DMS53 (cell line): ENCODE data around the gene C19orf67.

Experiments used
- DNase-seq: peaks from one replicate; lab custom pipeline; 2025; lab: John Stamatoyannopoulos, UW

The C19orf67 gene

GRCh38 chr19:14107581-14108461 is 22.2 kb upstream of the C19orf67 start:
- DNase-seq = peak; percentile 20

DNA sequence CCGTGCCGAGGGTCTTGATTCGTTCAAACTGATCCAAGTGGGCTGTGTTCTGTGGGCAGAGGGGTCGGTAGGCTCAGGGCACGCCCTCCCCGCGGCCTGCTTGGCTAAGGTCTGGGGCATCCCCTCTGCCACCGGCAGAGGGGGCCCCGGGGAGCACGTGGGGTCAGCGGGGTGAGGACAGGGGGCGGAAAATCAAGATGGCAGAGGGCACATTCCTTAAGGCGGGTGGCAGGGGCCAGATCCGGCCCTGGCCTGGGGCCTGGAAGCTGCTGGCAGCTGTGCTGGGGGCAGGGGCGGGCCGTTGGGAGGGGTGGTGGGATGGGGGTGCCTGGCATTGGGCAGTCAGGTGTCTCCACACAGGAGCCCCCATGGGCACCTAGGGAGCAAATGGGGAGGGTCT is 21.3 kb upstream of the C19orf67 start:
- no peak for DNase-seq

GRCh38 chr19:14105680-14106079 is 20.1 kb upstream of the C19orf67 start:
- no peak for DNase-seq

GRCh38 chr19:14103310-14103709 is 17.7 kb upstream of the C19orf67 start:
- DNase-seq = peak; percentile 11

GRCh38 chr19:14102756-14103155 is 17.2 kb upstream of the C19orf67 start:
- DNase-seq = no peak

DNA sequence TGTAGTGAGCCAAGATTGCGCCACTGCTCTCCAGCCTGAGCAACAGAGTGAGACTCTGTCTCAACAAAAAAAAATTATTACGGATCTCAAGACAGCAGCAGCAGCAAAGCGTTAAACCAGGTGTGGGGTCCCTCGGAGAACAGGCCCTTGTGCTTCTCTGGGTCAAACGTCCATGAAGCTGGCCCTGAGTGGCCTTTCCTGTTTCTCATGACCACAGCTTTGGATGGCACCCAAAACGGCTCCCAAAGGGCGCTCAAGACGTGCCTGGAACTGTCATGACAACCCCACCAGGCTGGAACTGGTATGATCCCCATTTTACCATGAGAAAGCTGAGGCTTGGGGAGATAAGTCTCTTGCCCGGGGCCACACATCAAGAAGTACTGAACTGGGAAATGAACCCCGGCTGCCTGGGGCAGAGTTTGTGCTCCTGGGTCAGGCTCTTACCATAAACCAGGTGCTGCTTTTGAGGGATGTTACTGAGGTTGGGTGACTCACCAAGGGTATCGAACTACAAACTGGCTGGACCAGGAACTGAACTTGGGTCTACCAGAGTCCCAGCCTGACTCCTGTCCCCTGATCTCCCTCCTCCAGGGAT is 16.6 kb upstream of the C19orf67 start:
- DNase-seq = no peak

GRCh38 chr19:14101003-14101545 is 15.5 kb upstream of the C19orf67 start:
- no peak for DNase-seq

- DNase-seq = peak; percentile 15
Observed at GRCh38 chr19:14097532-14098151, 12.1 kb upstream of the C19orf67 start.

DNA sequence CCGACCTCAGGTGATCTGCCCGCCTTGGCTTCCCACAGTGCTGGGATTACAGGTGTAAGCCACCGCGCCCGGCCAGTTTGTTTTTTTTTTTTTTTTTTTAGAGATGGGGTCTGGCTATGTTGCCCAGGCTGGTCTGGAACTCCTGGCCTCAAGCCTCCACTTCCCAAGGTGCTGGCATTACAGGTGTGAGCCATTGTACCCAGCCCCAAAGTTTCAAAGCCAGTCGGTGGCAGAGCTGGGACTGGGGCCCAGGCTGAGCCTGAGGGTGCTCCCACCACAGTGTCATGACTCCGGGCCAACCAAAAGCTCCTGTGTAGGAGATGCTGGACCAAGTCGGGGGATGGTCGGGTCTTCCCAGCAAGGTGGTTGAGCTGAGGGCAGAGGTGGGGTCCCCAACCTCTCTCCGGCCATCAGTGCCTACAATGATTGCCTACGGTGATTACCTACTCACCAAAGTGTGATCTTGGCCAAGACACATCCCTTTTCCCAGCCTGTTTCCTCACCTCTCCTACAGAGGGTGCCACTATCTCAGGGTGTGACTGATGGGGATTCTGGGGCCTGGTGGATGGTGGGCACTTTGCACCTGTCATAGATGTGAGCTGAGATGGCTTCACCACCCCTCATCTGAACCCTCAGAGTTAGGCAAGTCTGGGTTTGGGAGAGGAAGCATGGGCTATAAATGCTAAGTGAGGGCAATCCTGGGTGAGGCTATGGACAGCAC is 10.8 kb upstream of the C19orf67 start:
- DNase-seq = no peak

GRCh38 chr19:14094854-14095253 is 9.3 kb upstream of the C19orf67 start:
- DNase-seq = no peak

DNA sequence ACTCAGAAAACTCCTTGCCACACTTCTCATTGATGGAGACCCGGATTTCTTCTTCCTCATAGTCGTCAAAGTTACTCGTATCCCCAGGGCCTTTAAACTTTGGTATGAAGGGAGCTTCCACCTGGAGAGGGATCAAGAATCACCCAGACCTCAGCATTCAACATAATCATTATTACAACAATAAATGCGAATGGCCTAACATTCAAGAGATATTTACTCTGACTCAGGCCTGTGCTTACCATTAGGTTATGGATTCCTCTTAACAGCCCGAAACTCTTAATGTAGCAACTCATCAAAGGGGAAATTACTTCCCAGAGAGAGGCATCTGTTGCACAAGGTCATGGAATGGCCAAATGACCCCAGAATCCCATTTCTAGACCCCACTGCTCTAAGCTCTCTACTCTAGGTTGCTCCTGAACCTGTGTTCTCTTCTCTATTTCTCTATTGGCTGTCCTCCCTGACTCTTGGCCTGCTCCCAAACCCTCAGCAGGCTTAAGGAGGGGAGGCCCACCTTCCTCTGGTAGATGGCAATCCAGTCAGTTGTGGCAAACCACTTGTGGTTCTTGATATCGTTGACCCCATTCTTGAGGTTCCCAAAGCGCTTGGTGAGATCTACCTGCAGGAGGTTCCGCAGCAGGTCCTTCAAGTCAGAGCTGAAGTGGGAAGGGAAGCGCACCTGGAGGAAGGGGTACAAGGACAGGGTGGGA is 7.7 kb upstream of the C19orf67 start:
- DNase-seq = no peak

GRCh38 chr19:14091813-14092462 is 6.4 kb upstream of the C19orf67 start:
- peak; percentile 49 for DNase-seq

DNA sequence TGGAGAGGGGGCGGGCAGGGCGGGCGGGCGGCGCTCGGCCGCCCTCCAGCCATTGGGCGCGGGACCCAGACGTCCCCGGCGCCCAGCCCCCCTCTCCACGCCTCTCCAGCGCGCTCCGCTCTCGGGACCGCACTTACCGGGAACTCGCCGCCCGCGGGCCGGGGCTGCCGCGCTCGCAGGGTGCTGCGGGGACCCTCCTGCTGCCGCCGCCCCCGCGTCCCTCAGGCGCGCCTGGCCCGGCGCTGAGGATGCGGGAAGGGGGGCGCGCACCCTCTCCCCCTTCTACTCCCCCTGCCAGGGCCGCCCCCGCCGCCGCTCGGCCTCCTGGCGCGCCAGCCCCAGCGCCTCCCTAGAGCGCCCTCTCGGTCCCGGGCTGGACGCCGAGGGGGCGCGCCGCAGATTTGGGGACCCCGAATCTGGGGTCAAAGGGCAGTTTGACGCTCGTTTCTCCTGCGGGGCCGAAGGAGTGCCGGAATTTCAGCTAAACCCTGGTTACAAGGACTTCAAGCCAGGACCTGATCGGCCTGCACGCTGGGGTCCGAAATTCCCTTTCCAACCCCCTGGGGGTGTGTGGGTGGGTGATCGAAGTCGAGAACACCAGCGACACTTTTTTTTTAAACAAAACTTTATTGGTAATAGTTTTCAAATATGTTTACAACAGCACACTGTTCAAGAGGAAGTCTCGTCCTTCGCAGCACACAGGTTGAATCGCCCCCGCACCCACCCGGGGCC is 5.7 kb upstream of the C19orf67 start:
- peak; percentile 94 for DNase-seq

DNA sequence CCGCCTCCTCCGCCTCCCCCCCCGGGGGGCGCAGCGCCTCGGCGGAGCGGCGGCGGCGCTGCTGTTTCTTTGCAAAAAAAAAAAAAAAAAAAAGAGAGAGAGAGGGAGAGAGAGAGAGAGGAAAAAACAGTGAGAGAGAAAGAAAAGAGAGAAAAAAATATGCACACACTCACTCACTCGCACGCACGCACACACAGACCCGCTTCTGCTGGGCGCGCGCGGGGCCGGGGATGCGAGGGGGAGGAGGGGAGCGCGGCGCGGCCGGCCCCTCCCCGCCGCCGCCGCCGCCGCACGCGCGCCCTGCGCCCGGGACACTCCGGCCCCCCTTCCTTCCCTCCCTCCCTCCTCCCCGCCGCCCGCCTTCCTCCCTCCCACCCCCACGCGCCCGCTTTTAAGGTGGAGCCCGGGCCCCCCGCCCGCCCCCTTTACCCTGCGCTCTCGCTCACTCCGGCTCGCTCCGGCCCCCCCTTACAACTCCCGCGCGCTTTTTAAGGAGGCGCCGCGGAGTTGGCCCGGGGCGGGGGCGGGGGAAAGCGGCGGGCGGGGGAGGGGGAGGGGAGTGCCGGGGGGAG is 5.0 kb upstream of the C19orf67 start, which contains the start of gene SAMD1:
Gene SAMD1, minus strand, starts transcription at position 243 of the 572 bp plus-strand sequence.
- DNase-seq = peak; percentile 94

DNA sequence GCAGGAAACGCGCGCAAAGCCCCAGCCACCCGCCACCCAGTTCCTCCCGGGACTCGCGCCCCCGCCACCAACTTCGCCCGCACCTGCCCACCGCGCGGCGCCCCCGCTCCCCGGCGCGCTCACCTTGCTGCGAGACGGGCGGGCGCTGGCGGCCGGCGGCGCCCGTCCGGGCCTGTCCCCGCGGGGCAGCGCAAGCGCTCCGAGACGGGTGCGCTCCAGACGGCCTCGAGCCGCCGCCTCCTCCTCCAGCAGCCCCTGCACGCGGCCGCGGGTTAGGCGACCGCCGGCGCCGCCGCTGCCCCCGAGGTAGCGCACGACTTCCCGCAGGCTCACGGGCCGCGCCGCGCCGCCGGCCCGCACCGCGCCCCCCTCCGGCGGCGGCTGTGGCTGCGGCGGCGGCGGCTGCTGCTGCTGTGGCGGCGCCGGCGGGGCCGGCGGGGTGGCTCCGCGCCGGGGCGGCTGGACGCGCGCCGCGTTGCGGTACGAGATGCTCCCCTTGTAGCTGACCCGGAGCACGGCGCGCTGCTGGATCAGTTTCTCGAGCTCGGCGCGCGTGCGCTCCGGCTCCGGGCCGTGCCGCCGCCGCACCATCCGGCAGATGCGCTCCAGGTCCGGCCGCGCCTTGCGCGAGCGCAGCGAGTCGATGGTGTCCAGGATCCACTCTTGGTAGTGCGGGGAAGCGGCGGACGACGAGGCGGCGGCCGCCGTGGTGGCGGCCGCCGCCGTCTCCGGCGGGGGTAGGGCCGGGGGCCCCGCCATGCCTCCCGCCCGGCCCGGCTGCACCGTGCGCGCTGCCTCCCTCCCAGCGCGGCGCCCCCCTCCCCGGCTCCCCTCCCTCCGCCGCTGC is 4.3 kb upstream of the C19orf67 start:
- DNase-seq = peak; percentile 81

DNA sequence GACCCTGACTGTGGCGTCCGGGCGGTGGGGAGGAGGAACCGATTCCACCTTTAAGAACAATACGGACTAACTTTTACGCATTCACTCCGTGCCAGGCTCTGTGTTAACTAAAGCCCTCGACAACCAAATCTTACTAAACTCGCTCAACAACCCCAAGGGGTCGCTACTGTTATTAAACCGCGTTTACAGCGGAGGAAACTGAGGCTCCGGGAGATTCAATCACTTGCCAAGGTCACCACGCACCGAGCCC is 3.8 kb upstream of the C19orf67 start:
- DNase-seq = no peak

DNA sequence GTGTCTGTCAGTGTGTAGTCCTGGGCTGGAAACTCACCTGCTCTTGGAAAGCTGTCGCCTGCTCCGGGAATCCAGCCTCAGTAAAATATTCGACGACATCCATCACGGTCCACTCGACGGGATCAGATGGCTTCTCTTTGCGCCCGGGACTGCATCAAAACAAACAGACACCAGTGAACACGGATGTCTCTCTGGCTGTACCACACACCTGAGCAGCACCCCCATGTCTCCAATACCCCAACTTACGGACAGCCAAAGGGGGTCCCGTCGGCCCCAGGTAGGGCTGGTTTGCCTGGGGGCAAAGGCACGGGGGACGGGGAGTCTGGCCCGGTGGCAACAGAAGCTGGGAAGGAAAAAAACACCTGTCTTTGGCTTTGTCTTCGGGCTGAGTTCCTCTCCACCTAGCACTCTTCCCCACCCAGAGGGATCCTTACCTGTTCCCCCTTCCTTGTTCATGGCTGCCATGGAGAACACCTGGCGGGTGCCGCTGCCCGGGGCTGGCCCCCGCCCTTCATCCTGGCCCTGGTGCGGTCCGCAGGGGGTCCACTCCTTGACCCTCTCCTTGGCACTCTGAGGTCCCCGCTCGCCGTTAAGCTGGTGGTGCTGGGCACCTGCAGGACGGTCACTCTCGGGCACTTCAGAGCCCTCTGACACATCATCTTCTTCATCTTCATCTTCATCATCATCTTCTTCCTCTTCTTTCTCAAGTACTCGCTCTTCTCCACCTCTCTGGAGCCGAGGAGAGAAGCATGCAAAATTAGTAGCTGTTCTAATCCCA is 3.2 kb upstream of the C19orf67 start:
- DNase-seq = peak; percentile 19

DNA sequence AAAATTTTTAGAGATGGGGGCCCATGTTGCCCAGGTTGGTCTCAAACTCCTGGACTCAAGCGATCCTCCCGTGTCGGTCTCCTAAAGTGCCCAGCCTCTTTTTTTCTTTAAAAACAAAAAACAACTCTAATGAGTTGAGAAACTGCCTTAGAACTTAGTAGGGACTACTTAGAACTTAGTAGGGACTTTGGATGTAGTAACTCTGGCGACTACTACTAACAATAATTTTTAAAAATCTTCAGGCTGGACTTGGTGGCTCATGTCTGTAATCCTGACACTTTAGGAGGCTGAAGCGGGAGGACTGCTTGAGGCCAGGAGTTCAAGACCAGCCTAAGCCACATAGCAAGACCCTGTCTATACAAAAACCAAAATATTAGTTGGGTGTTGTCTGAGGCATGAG is 515 bp upstream of the C19orf67 start:
- no peak for DNase-seq

GRCh38 chr19:14082675-14082960 is 3.0 kb downstream of the C19orf67 start:
- no peak for DNase-seq
